Measurements from ENCODE around the gene SNRNP70.
"Not testable (repeated sequence)": the region's sequence is repeated elsewhere in the genome, so short reads cannot be mapped to it uniquely, and the experiment has no call there.

SNRNP70 gene

DNA sequence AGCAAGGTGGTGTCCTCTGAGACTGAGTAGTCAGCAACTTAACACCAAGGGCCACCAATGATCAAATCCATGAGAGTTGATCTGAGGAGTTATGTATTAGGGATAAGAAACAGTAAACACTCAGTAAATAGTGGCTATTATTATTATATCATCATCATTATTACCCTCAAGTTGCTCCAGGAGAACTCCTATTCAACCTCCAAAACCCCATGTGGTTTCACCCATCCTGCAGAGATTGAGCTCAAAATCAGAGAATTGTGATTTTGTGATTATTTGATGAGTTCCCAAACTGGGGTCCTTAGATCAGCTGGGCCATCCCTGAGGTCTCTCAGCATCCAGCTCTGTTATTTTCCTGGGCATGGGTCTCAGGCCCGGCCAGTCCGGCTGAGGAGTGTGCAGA lies 24.3 kb upstream of the SNRNP70 start:
- H3K4me3 ChIP-seq (ENCODE audit: low read length): no peak overlapping the region
- no peak for DNase-seq (ENCODE audit: low read depth, low spot score)

DNA sequence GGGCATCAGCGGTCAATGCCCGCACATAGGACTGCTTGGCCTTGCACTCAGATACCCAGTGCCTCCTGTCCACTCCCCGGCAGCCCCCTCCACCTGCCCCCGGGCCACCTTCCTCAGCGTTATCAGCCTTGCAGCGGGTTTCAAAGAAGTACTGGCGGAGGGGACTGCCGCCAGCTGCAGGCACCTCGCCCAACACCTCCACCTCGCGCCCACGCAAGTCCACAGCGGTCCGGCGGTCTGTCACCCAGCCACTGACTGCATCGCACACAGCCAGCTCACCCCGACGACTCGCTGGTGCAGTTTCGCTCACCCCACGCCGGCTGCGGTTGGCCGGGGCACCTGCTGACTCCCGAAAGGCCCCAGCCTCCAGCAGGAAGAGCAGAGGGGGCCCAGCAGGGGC lies 23.8 kb upstream of the SNRNP70 start:
- DNase-seq (ENCODE audit: low read depth, low spot score): no peak
- no peak overlapping the region for H3K4me3 ChIP-seq (ENCODE audit: low read length)

DNA sequence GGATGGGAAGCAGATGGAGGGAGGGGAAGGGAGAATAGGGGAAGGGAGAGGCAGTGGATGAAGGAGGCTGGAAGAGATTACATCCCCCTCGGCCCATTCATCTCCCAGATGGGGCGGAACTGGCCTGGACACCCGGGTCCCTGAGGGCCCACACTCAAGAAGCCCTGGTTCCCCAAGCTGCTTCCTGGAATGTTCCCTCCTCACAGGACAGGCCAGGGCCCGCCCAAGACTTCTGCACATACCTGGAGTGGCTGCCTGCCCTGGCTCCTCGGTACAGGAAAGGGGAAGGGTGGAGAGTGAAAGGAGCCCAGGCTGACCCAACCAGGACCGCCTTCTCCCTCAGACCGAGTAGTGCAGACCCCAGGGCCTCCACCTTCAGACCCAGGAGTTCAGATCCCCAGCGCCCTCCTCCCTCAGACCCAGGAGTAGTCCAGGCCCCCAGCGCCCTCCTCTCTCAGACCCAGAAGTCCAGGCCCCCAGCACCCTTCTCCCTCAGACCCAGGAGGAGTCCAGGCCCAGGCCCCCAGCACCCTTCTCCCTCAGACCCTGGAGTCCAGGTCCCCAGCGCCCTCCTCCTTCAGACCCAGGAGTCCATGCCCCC lies 21.1 kb upstream of the SNRNP70 start:
- H3K4me3 ChIP-seq (ENCODE audit: low read length): no peak overlapping the region
- no peak for DNase-seq (ENCODE audit: low read depth, low spot score)

DNA sequence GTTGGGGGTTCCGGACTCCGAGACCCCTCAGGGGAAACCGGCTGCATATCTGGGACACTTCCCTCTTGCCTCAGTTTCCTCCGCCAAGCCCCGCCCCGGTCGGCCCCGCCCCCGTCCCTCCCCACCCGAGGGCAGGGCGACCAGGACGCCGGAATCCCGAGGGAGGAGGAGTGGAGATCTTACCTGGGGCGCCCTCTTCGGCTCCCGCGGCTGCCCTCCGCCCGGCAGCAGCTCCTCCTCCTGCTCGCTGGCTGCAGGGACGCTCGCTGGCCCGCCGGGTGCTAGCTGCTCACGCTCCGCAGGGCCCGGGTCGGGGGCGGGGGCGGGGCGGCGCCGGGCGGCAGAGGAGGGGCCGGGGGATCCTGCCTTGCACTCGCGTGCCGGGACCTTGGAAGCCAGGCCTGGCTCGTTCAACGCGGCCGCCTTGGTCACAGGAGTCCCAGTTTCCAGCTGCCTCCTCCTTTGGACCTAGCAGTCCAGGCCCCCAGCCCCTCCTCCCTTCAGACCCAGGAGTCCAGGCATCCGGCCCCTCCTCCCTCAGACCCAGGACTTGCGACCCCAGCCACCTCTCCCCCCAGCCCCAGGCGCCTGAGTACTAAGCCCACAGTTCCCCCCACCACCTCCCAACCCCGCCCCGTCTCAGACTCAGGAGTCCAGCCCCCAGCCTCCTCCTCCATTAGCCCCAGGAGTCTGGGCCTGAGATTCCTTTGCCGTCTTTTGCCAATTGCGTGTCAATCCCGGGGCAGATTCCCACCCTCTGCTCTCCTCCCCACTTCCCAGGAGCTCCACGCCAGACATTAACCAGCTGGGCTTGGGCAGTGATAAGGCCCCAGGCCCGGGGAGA lies 20.3 kb upstream of the SNRNP70 start, which contains the start of gene NTF4:
Gene NTF4 (minus strand): TSS at position 51 of the 844 bp plus-strand sequence. CDS start 2,821 bp downstream, outside the sequence.
- DNase-seq (ENCODE audit: low read depth, low spot score): no peak
- H3K4me3 ChIP-seq (ENCODE audit: low read length): no peak within 1 kb of the TSS

DNA sequence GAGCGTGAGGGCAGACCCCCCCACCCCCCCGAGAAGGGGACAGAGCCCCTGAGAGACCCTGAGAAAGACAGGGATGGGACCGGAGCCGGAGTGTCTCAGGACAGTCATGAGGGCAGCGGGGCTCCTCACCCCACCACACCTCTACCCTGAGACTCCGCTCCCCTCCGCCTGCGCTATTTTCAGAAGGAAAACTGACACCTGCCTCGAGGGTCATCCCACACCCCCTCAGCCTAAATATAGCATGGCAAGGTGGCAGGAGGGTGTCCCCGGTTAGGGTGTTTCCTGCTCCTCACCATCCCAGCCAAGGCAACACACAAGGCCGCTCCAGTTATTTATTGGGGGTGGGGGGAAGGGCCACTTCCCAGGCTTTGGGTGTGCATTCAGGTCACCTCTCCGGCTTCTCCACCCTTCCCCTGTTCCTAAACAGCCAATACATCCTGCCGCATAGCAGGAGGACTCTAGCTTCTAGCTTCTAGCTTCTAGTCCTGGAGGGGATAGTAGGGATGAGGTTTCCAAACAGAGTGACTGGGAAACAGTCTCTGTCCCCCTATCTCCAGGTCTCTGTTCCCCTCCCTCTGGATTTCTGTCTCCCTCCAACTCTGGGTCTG lies 19.2 kb upstream of the SNRNP70 start:
- no peak overlapping the region for H3K4me3 ChIP-seq (ENCODE audit: low read length)
- no peak for DNase-seq (ENCODE audit: low read depth, low spot score)

DNA sequence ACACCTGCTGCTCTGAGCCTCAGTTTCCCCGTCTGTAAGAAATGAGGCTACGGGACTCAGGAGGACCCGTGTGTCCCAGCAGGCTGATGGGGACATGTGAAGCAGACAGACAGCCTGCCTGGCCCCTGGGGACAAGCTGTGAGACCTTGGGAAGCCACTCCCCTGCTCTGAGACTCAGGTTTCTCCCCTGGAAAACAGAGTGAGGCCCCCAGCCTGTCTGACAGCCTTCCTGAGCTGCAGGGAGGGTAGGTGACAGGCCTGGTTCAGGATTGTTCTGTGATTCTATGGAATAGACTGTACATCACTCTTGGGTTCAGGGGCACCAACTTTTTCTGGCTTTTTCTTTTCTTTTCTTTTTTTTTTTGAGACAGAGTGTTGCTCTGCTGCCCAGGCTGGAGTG lies 17.7 kb upstream of the SNRNP70 start:
- DNase-seq (ENCODE audit: low read depth, low spot score): no peak
- no peak overlapping the region for H3K4me3 ChIP-seq (ENCODE audit: low read length)

DNA sequence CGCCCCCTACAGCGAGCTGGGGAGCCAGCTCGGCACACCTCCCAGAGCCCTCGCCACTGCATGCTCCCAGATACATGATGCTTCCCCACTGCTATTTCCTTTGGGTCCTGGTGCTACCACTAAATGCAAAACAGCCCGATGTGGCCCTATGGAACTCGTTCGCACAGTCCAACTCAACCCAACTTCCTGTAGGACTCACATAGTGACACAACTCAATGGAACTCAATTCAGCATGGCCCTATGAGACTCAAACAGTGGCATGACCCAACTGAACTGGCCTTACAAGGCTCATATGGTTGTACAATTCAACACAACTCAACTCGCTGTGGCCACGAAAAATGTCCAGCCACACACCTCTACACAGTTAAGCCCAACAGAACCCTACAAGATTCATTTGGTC lies 16.2 kb upstream of the SNRNP70 start:
- H3K4me3 ChIP-seq (ENCODE audit: low read length): no peak overlapping the region
- DNase-seq (ENCODE audit: low read depth, low spot score): no peak

DNA sequence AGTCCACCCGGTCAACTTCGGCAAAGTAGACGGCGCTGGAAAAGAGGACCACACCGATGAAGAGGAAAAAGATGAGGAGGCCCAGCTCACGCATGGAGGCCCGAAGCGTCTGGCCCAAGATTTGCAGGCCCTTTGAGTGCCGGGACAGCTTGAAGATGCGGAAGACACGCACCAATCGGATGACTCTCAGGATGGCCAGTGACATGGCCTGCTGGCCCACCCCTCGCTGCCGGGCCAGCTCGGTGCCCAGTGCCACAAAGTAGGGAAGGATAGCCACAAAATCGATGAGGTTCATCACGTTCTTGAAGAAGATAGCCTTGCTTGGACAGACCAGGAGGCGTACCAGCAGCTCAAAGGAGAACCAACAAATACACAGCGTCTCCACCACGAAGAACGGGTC lies 14.8 kb upstream of the SNRNP70 start:
- H3K4me3 ChIP-seq (ENCODE audit: low read length): no peak overlapping the region
- DNase-seq (ENCODE audit: low read depth, low spot score): no peak

DNA sequence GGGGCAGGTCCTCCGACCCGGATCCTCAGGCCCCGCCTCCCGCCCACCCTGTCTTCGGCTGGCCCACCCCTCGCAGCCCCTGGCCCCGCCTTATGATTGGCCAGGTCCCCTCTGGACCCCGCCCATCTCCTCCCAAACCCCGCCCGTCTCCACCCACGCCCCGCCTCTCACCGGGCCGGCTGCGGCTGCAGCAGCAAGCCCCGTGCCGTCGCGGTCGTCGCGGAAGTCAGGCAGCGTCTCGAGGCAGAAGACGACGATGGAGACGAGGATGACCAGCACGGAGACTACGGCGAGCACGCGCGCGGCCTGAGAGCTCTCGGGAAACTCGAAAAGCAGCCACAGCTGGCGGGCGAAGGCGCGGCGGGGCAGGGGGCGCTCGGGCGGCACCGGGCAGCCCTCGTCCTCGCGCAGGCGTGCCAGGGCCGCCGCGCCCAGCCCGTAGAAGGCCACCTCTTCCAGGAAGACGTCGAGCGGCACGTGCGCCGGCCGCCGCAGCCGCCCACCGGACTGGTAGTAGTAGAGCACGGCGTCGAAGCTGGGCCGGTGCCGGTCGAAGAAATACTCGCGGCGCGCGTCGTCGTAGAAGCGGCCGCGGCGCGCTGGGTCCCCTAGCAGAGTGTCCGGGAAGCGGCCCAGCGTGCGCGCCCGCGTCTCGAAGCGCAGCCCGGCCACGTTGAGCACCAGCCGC lies 13.2 kb upstream of the SNRNP70 start:
- H3K4me3 ChIP-seq (ENCODE audit: low read length): no peak overlapping the region
- no peak for DNase-seq (ENCODE audit: low read depth, low spot score)

DNA sequence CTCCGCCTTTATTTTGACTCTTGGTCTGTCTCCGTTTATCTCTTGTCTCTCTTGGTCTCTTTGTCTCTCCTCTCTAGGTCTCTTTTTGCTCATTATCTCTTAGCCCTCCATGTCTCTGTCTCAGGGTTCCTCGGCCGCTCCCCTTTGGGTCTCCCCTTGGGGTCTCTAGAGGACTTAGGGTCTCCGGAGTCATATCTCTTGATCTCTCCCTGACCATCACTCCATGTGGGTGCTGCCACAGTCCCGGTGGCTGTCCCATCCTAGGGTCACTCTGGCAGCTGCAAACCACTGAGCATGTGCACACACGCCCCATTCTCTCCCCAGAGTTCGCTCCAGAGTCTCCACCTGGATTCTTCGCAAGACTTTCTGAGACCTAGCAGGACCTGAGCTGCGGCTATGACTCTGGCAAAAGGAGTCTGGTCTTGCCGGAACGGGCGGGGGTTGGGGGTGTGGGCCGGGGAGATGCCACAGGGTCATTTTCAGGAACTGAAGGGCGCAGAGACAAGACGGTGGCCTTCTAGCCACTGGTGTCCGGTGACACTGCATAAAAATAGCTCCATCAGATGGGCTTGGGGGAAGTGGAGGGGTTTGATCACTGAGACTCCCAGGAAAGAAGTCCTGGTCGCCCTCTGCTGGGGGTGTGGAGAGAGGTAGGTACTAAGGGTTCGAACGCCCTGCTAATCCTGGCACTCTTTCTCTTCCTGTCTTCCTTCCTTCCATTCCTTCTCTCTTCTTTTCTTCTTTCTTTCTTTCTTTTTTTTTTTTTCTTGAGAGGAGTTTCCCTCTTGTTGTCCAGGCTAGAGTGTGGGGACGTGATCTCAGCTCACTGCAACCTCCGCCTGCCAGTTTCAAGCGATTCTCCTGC lies 11.5 kb upstream of the SNRNP70 start:
- no peak overlapping the region for H3K4me3 ChIP-seq (ENCODE audit: low read length)
- no peak for DNase-seq (ENCODE audit: low read depth, low spot score)

DNA sequence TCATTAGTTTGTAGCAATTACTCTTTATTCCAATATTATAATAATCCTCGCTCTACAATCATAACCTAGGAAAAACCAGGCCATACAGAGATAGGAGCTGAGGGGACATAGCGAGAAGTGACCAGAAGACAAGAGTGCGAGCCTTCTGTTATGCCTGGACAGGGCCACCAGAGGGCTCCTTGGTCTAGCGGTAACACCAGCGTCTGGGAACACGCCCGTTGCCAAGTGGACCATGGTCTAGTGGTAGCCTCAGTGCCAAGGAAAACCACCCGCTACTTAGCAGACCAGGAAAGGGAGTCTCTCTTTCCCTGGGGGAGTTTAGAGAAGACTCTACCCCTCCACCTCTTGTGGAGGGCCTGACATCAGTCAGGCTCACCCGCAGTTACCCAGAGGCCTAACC lies 10.4 kb upstream of the SNRNP70 start:
- not testable (repeated sequence) for H3K4me3 ChIP-seq (ENCODE audit: low read length); DNase-seq (ENCODE audit: low read depth, low spot score)

DNA sequence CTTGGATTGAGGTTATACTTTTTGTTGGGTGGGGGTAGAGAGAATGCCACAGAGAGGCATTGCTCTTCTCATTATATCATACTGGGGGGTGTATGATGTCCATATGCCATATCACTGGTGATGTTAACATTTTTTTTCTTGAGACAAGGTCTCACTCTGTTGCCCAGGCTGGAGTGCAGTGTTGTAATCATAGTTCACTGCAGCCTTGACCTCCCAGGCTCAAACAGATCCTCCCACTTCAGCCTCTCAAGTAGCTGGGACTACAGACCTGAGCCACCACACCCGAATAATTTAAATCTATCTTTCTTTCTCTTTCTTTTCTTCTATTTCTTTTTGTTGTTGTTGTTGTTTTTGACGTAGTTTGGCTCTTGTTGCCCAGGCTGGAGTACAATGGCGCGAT lies 4.9 kb upstream of the SNRNP70 start:
- DNase-seq (ENCODE audit: low read depth, low spot score): no peak
- no peak overlapping the region for H3K4me3 ChIP-seq (ENCODE audit: low read length)

DNA sequence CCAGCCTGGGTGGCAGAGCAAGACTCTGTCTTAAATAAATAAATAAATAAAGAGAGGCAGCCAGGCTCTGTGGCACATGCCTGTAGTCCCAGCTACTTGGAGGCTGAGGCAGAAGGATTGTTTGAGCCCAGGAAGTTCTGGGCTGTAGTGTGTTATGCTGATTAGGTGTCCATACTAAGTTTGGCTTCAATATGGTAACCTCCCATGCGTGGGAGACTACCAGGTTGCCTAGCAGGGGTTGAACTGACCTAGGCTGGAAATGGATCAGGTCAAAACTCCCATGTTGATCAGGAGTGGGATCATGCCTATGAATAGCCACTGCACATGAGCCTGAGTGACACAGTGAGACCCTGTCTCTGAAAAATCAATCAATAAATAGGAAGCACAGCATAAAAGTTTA lies 4.0 kb upstream of the SNRNP70 start:
- DNase-seq (ENCODE audit: low read depth, low spot score): no peak
- no peak overlapping the region for H3K4me3 ChIP-seq (ENCODE audit: low read length)

DNA sequence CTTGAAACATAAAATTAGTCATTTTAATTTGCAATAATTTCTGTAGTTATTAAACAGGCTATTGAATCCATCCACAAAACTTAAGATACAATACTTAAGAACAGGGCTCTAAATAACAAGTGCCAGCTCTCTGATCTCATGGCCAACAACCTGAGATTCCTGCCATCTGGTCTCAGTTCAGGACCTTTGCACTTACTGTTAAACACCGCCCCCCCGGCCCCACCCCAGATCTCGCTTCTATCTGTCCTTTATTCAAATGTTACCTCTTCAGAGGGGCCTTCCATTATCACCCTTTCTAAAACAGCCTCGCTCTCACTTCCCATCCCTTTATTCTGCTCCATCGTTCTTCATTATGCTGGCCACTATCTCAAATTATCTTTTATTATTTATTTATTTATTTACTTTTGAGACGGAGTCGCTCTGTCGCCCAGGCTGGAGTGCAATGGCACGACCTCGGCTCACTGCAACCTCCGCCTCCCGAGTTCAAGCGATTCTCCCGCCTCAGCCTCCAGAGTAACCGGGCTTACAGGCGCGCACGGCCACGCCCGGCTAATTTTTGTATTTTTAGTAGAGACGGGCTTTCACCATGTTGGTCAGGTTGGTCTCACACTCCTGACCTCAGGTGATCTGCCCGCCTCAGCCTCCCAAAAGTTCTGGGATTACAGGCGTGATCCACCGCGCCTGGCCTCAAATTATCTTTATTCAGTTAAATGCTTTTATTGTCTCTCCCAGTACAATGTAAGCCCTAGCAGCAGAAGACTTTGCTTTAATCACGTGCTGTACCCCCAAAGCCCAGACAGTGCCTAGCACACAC lies 838 bp upstream of the SNRNP70 start:
- H3K4me3 ChIP-seq (ENCODE audit: low read length): peak overlapping the region; percentile 97
- no peak for DNase-seq (ENCODE audit: low read depth, low spot score)

DNA sequence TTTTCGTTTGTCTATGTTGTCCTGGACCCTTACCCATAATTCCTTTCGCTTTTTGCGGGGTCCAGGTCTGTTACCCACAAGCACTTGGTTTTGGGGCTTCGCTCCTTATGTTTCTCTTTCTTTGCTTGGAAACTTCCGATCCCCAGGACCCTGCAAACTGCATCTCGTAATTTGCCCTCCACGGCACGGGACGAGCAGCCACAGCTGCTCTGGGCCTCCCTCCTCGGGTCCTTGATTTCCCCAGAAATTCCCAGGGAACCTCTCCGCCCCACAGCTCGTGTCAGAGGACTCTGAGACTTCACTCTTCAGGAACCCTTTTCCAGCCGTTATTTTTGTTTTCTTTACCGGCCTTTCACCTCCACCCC lies 599 bp downstream of the SNRNP70 start:
- H3K4me3 ChIP-seq (ENCODE audit: low read length): peak overlapping the region; percentile 97
- peak; percentile 50 for DNase-seq (ENCODE audit: low read depth, low spot score)

DNA sequence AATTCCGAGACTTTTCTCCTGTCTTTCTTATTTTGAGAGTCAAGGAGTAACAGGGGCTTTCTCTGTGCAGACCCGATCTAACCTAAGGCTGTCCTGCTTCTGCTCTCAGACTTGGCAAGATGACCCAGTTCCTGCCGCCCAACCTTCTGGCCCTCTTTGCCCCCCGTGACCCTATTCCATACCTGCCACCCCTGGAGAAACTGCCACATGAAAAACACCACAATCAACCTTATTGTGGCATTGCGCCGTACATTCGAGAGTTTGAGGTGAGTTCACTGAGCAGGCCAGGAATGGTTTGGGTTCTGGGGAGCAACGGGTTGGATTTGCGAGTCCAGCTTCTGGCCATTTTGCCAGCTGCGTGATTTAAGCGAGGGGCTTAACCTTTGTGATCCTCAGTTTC lies 1.0 kb downstream of the SNRNP70 start:
- peak overlapping the region; percentile 97 for H3K4me3 ChIP-seq (ENCODE audit: low read length)
- DNase-seq (ENCODE audit: low read depth, low spot score): no peak

DNA sequence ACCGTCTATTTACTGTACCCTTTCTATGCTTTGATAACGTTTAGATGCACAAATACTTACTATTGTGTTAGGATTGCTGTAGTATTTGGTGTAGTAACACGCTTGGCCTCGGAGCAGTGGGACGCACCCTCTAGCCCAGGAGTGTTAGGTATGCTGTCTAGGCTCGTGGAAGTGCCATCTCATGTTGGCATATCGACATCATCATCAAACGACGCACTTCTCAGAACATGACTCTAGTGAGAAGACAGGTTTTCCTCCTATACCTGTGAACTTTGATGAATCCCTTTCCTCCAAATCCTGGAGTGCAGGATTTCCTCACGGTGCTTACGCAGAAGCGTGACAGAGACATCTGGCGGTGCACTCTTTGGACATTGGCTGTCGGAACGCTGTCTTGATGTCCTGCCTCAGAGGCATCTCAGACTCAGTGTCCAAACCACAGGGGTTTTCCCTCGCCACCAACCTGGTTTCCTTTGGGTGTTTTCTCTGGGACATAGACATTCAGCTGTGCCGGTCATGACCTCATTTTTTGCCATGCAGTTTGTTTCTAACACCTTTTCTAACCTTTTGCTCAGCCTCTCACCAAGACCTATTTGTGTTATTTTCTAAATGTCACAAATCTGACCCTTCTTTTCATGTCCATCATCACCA lies 6.3 kb downstream of the SNRNP70 start:
- no peak for DNase-seq (ENCODE audit: low read depth, low spot score)
- H3K4me3 ChIP-seq (ENCODE audit: low read length): no peak overlapping the region

DNA sequence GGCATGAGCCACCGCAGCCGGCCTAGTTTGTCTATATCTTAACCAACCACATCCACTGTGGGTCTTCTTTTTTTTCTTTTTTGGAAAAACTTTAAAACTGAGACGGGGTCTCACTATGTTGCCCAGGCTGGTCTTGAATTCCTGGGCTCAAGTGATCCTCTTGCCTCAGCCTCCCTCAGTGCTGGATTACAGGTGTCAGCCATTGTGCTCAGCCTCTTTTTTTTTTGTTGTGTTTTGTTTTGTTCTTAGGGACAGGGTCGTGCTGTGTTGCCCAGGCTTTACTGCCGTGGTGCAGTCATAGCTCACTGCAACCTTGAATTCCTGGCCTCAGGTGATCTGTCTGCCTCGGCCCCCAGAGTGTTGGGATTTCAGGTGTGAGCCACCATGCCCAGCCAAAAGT lies 7.4 kb downstream of the SNRNP70 start:
- no peak overlapping the region for H3K4me3 ChIP-seq (ENCODE audit: low read length)
- DNase-seq (ENCODE audit: low read depth, low spot score): no peak
